ENCODE measurements around the gene HLCS.

DNA sequence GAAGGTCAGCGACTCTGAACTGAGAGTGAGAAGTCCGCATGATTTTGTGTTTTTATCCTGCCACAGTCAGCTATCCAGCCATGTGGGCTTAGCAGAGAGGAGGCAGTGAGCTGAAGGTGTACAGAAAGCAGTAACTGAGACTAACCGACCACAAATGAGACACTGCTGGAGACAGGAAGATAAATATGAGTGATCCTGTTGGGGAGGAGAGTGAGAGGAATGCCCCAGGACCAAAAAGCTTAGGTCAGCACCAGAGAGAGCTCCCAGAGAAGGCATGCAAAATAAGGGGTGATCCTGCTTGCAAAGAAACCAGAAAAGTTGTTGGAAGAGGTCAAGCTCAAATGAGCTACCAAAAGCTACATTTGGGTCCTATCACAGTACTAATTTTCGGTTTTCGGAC, 63.7 kb downstream of the HLCS start:
- no peak for TF ChIP-seq POLR2A (IDR thresholded peaks at IDR 0.05; ENCODE audit: low read depth, low read length)
- TF ChIP-seq TAF1 (IDR thresholded peaks at IDR 0.05; ENCODE audit: borderline replicate concordance, low read depth, low read length): no peak
- TF ChIP-seq POLR2AphosphoS5 (IDR thresholded peaks at IDR 0.05; ENCODE audit: low read depth, low read length): no peak

Data from GM12892 (cell line).